ENCODE results near the gene IL12B. TPM values are rescaled to one million over a fixed set of nuclear protein-coding genes. Genes with fewer than 3 reads are reported as not detected.

The IL12B gene
- total RNA-seq, 1 donor from 2014 or later = not detected

DNA sequence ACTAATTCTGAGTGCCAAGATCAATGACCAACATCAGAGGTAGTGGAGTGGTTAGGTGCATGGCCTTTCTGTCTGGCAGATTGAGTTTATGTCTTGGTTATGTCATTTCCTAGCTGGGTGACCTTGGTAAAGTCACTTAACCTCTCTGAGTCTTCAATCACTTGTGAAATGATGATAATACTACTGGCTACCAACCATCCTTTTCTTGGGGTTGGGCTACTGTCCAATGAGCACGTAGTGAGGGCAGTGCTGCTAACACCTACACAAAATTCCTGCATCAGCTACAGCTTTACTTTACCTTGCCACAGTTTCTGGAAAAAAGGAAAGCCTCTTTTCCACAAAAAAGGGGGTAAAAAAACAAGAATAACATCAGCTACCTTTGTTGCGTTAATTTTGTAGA is 12.4 kb downstream of the IL12B start:
- Mint-ChIP-seq H3K36me3 (ENCODE audit: low read depth, unreplicated experiment) (no peaks in the 10 kb centered on the region), H3K27ac (ENCODE audit: unreplicated experiment) (no peak overlapping the region), H3K4me1 (ENCODE audit: low read depth, unreplicated experiment) (no peaks in the 10 kb centered on the region), H3K9me3 (ENCODE audit: unreplicated experiment) (no peaks in the 10 kb centered on the region), H3K4me3 (ENCODE audit: unreplicated experiment) (no peak overlapping the region), H3K27me3 (ENCODE audit: low read depth, unreplicated experiment) (peaks cover 21% of the 10 kb centered on the region)
- H4K20me1 ChIP-seq (ENCODE audit: insufficient read depth, low read length) = no peaks in the 10 kb centered on the region
- H3K4me2 ChIP-seq (ENCODE audit: low read length) = no peak overlapping the region
- H3K36me3 ChIP-seq (ENCODE audit: insufficient read depth, low read length) = no peaks in the 10 kb centered on the region
- H3K4me1 ChIP-seq (ENCODE audit: insufficient read depth, low read length) = no peaks in the 10 kb centered on the region
- DNase-seq (ENCODE audit: low read depth) (no peak), FAIRE-seq (no peak)
- H3K9me3 ChIP-seq (ENCODE audit: insufficient read depth, low read depth, low read length) = no peaks in the 10 kb centered on the region
- H3K9ac ChIP-seq (ENCODE audit: low read length) = no peak overlapping the region
- no peak overlapping the region for H3K4me3 ChIP-seq (ENCODE audit: insufficient read depth, low read depth, low read length)
- TF ChIP-seq, protein P1, sequence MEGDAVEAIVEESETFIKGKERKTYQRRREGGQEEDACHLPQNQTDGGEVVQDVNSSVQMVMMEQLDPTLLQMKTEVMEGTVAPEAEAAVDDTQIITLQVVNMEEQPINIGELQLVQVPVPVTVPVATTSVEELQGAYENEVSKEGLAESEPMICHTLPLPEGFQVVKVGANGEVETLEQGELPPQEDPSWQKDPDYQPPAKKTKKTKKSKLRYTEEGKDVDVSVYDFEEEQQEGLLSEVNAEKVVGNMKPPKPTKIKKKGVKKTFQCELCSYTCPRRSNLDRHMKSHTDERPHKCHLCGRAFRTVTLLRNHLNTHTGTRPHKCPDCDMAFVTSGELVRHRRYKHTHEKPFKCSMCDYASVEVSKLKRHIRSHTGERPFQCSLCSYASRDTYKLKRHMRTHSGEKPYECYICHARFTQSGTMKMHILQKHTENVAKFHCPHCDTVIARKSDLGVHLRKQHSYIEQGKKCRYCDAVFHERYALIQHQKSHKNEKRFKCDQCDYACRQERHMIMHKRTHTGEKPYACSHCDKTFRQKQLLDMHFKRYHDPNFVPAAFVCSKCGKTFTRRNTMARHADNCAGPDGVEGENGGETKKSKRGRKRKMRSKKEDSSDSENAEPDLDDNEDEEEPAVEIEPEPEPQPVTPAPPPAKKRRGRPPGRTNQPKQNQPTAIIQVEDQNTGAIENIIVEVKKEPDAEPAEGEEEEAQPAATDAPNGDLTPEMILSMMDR (IDR thresholded peaks at IDR 0.05; ENCODE audit: insufficient read depth, low read depth, low read length) = no peak
- no peak for TF ChIP-seq EZH2 (IDR thresholded peaks at IDR 0.05; ENCODE audit: insufficient read depth, low read length)
- H3K79me2 ChIP-seq (ENCODE audit: insufficient read depth, low read length) = no peaks in the 10 kb centered on the region
- no peak overlapping the region for H3K27ac ChIP-seq (ENCODE audit: low read depth, low read length)
- no peaks in the 10 kb centered on the region for H3K27me3 ChIP-seq (ENCODE audit: insufficient read depth, low read length)
- no peak overlapping the region for H2AFZ ChIP-seq (ENCODE audit: low read depth, low read length)

DNA sequence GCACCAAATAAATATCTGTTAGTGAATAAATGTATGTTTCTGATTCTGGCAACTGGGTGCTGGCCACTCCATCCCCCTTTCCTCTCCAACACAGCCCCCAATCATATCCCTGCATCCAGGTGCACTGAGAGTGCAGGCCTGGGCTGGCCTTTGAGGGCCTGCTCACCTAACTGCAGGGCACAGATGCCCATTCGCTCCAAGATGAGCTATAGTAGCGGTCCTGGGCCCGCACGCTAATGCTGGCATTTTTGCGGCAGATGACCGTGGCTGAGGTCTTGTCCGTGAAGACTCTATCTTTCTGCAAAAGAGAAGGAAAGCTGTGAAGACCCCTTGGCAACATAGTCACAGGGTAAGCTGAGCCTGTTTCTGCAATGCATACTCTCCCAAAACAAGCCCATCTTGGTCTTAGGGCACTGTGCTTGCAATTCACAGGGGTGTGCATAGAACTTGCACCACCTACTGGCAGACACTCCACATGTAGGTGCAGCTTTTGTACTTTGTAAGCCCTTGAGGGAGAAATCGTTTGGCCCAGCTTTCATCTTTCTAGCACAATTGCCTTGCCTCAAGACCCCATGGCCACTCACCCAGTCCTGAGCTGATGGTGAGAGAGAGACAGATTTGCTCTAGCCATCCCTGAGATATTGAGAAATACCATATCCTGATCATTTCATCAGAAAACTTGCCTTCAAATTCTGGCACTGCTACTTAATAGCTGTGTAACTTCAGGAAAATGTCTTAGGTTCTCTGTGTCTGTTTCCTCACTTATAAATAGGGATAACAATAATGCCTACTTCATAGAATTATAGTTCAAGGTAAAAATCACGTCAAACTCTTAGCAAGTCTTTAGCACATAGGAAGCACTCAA is 13.5 kb downstream of the IL12B start:
- Mint-ChIP-seq H3K27me3 (ENCODE audit: low read depth, unreplicated experiment) (peaks cover 23% of the 10 kb centered on the region), H3K27ac (ENCODE audit: unreplicated experiment) (no peak overlapping the region), H3K36me3 (ENCODE audit: low read depth, unreplicated experiment) (no peaks in the 10 kb centered on the region), H3K9me3 (ENCODE audit: unreplicated experiment) (no peaks in the 10 kb centered on the region), H3K4me3 (ENCODE audit: unreplicated experiment) (no peak overlapping the region), H3K4me1 (ENCODE audit: low read depth, unreplicated experiment) (no peaks in the 10 kb centered on the region)
- no peak overlapping the region for H3K4me2 ChIP-seq (ENCODE audit: low read length)
- H3K27ac ChIP-seq (ENCODE audit: low read depth, low read length) = no peak overlapping the region
- no peak overlapping the region for H3K9ac ChIP-seq (ENCODE audit: low read length)
- no peak overlapping the region for H2AFZ ChIP-seq (ENCODE audit: low read depth, low read length)
- DNase-seq (ENCODE audit: low read depth) = peak; percentile 45
- no peaks in the 10 kb centered on the region for H3K9me3 ChIP-seq (ENCODE audit: insufficient read depth, low read depth, low read length)
- H3K27me3 ChIP-seq (ENCODE audit: insufficient read depth, low read length) = no peaks in the 10 kb centered on the region
- no peak overlapping the region for H3K4me3 ChIP-seq (ENCODE audit: insufficient read depth, low read depth, low read length)
- no peaks in the 10 kb centered on the region for H3K79me2 ChIP-seq (ENCODE audit: insufficient read depth, low read length)
- H3K36me3 ChIP-seq (ENCODE audit: insufficient read depth, low read length) = no peaks in the 10 kb centered on the region
- no peaks in the 10 kb centered on the region for H4K20me1 ChIP-seq (ENCODE audit: insufficient read depth, low read length)
- TF ChIP-seq, protein P1 (IDR thresholded peaks at IDR 0.05; ENCODE audit: insufficient read depth, low read depth, low read length) = peak; percentile 81
- no peak for TF ChIP-seq EZH2 (IDR thresholded peaks at IDR 0.05; ENCODE audit: insufficient read depth, low read length)
- no peak for FAIRE-seq
- H3K4me1 ChIP-seq (ENCODE audit: insufficient read depth, low read length) = no peaks in the 10 kb centered on the region

DNA sequence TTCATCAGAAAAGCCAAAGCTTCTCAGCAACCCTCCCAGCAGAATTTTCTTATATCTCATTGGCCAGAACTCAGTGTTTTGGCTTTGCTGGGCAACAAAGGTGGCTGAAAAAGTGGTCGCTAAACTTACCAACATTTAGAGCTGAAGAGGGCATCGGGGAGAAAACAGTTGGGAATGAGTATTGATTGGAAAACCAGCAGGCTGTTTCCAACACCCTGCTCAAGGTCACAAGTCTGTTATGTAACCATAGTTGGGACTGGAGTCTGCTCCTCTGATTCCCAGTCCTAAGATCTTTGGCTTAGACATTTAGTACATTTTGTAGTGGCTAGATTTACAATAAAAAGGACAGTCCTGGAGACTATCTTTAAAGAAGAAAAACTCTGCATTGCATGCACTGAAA is 17.1 kb downstream of the IL12B start:
- Mint-ChIP-seq H3K27me3 (ENCODE audit: low read depth, unreplicated experiment) (peaks cover 40% of the 10 kb centered on the region), H3K36me3 (ENCODE audit: low read depth, unreplicated experiment) (no peaks in the 10 kb centered on the region), H3K9me3 (ENCODE audit: unreplicated experiment) (no peaks in the 10 kb centered on the region), H3K27ac (ENCODE audit: unreplicated experiment) (no peak overlapping the region), H3K4me1 (ENCODE audit: low read depth, unreplicated experiment) (no peaks in the 10 kb centered on the region), H3K4me3 (ENCODE audit: unreplicated experiment) (no peak overlapping the region)
- TF ChIP-seq EZH2 (IDR thresholded peaks at IDR 0.05; ENCODE audit: insufficient read depth, low read length) = no peak
- TF ChIP-seq, protein P1 (IDR thresholded peaks at IDR 0.05; ENCODE audit: insufficient read depth, low read depth, low read length) = no peak
- FAIRE-seq (no peak), DNase-seq (ENCODE audit: low read depth) (no peak)
- Histone ChIP-seq H3K9ac (ENCODE audit: low read length) (no peak overlapping the region), H3K79me2 (ENCODE audit: insufficient read depth, low read length) (no peaks in the 10 kb centered on the region), H2AFZ (ENCODE audit: low read depth, low read length) (no peak overlapping the region), H3K36me3 (ENCODE audit: insufficient read depth, low read length) (no peaks in the 10 kb centered on the region), H3K27me3 (ENCODE audit: insufficient read depth, low read length) (peaks cover 8% of the 10 kb centered on the region), H4K20me1 (ENCODE audit: insufficient read depth, low read length) (no peaks in the 10 kb centered on the region), H3K27ac (ENCODE audit: low read depth, low read length) (no peak overlapping the region), H3K9me3 (ENCODE audit: insufficient read depth, low read depth, low read length) (no peaks in the 10 kb centered on the region), H3K4me2 (ENCODE audit: low read length) (no peak overlapping the region), H3K4me3 (ENCODE audit: insufficient read depth, low read depth, low read length) (no peak overlapping the region), H3K4me1 (ENCODE audit: insufficient read depth, low read length) (no peaks in the 10 kb centered on the region)
